PC-3 (cell line): ENCODE measurements around the gene MYO10. TPM values are rescaled to one million over a fixed set of nuclear protein-coding genes. Genes with fewer than 3 reads are reported as not detected.
A peak's percentile ranks its signal among the peaks of the same experiment; 100 is the strongest.

Experiments used
- ATAC-seq: fragments of 200-7000 bp; cut with Tn5 transposase; 2 replicates; pipeline ENCODE4 v1.9.1; 2020; ENCODE audit warnings: mild to moderate bottlenecking, moderate library complexity
- BruUV-seq: library from RNA; stranded (reverse); fragments of 400-500 nt; replicated peaks from 2 replicates; lab custom pipeline; 2021; lab: Mats Ljungman, UMichigan
- CTCF ChIA-PET: fragments of 300-600 bp; sonication (Branson Sonifier 250); formaldehyde crosslinking; loops from one replicate; lab custom pipeline; 2022; ENCODE audit warnings: antibody characterized with exemption; lab: Charles Lee
- POLR2A ChIA-PET: fragments of 300-600 bp; sonication (Branson Sonifier 250); formaldehyde crosslinking; loops from one replicate; lab custom pipeline; 2022; ENCODE audit warnings: antibody characterized with exemption; ENCODE audit not compliant: unreplicated experiment; lab: Charles Lee
- DNase-seq: peaks from one replicate; pipeline ENCODE4 v3.0.0-alpha.2; 2015
- H2AFZ ChIP-seq: fragments of 300-600 bp; sonication (generic); 2 replicates; pipeline ENCODE4 v1.6.0; 2016; ENCODE audit warnings: antibody characterized with exemption, low read length
- H3F3A ChIP-seq: fragments of 300-600 bp; sonication (generic); one replicate; pipeline ENCODE4 v1.6.0; 2017; ENCODE audit warnings: antibody characterized with exemption, low read length, control low read depth, mild to moderate bottlenecking; ENCODE audit not compliant: unreplicated experiment
- H3K27ac ChIP-seq: fragments of 300-600 bp; sonication (generic); 2 replicates; pipeline ENCODE4 v1.5.1; 2016; ENCODE audit warnings: mild to moderate bottlenecking, low read length
- H3K27me3 ChIP-seq: fragments of 300-600 bp; sonication (generic); 2 replicates; pipeline ENCODE4 v1.6.1; 2016; ENCODE audit warnings: low read length, mixed read lengths
- H3K36me3 ChIP-seq: fragments of 300-600 bp; sonication (generic); 2 replicates; pipeline ENCODE4 v1.6.1; 2016; ENCODE audit warnings: low read depth, mixed run types, low read length, mixed read lengths
- H3K4me1 ChIP-seq: fragments of 300-600 bp; sonication (generic); 2 replicates; pipeline ENCODE4 v1.5.1; 2016; ENCODE audit warnings: low read length; ENCODE audit not compliant: insufficient read depth
- H3K4me2 ChIP-seq: fragments of 300-600 bp; sonication (generic); 2 replicates; pipeline ENCODE4 v1.6.0; 2016; ENCODE audit warnings: low read length
- H3K4me3 ChIP-seq: fragments of 300-600 bp; sonication (generic); 2 replicates; pipeline ENCODE4 v1.5.1; 2016; ENCODE audit warnings: mild to moderate bottlenecking, low read length, mixed read lengths
- H3K79me2 ChIP-seq: fragments of 300-600 bp; sonication (generic); 2 replicates; pipeline ENCODE4 v1.6.1; 2017; ENCODE audit warnings: low read length, mixed read lengths
- H3K9ac ChIP-seq: fragments of 300-600 bp; sonication (generic); 2 replicates; pipeline ENCODE4 v1.6.0; 2016; ENCODE audit warnings: mild to moderate bottlenecking, low read length
- H3K9me2 ChIP-seq: fragments of 300-600 bp; sonication (generic); replicated peaks from 2 replicates; pipeline ENCODE4 v1.6.1; 2016; ENCODE audit warnings: mixed run types, low read length, mixed read lengths
- H3K9me3 ChIP-seq: fragments of 300-600 bp; sonication (generic); 2 replicates; pipeline ENCODE4 v1.6.1; 2016; ENCODE audit warnings: low read length, mixed read lengths
- H4K20me1 ChIP-seq: fragments of 300-600 bp; sonication (generic); 2 replicates; pipeline ENCODE4 v1.6.1; 2016; ENCODE audit warnings: low read length, mixed read lengths
- EZH2 ChIP-seq: fragments of 300-600 bp; sonication (generic); IDR thresholded peaks from one replicate; pipeline ENCODE4 v1.6.1; 2017; ENCODE audit warnings: antibody characterized with exemption, mild to moderate bottlenecking, low read length; ENCODE audit not compliant: unreplicated experiment
- EZH2phosphoT487 ChIP-seq: fragments of 300-600 bp; sonication (generic); IDR thresholded peaks from 2 replicates; pipeline ENCODE4 v1.6.1; 2018; ENCODE audit warnings: mild to moderate bottlenecking, antibody characterized with exemption, low read length, borderline replicate concordance
- intact Hi-C: fragments of 100-400 bp; cut with micrococcal nuclease; formaldehyde crosslinking; loops from 2 replicates; pipeline ENCODE4 v1.9.0; 2023
- total RNA-seq: library from RNA; depleted of rRNA; stranded (reverse); fragments of >200 nt; gene quantifications from 2 replicates; pipeline ENCODE4 v1.2.3, GENCODE V29; 2014
- TF ChIP-seq, protein P1 (sequence below): fragments of 300-600 bp; sonication (generic); conservative IDR thresholded peaks from 2 replicates; pipeline ENCODE4 v1.5.1; 2017; ENCODE audit warnings: antibody characterized with exemption, low read depth, mild to moderate bottlenecking, low read length

MYO10 gene
- total RNA-seq, 1 experiment from 2014 or later: 52.3 TPM

- H3K4me2 ChIP-seq: no peak overlapping the region
- peaks cover 58% of the 10 kb centered on the region for H3K36me3 ChIP-seq
- H3K4me3 ChIP-seq: no peak overlapping the region
- no peaks in the 10 kb centered on the region for H3K9me3 ChIP-seq
- no peaks in the 10 kb centered on the region for H3K4me1 ChIP-seq
- CTCF ChIA-PET: no interaction called here
- intact Hi-C loops: loop anchor here (1.0 kb wide), 2 partner anchors 115 to 178 kb away; no protein-coding TSS in a partner anchor
- peak; percentile 50 for DNase-seq
- no peaks in the 10 kb centered on the region for H4K20me1 ChIP-seq
- no TSS peak for BruUV-seq
- H3K27ac ChIP-seq: no peak overlapping the region
- no peak for ATAC-seq
- POLR2A ChIA-PET: no interaction called here
- H3K9ac ChIP-seq: no peak overlapping the region
- H2AFZ ChIP-seq: no peak overlapping the region
- TF ChIP-seq EZH2: no peak
- TF ChIP-seq, protein P1, sequence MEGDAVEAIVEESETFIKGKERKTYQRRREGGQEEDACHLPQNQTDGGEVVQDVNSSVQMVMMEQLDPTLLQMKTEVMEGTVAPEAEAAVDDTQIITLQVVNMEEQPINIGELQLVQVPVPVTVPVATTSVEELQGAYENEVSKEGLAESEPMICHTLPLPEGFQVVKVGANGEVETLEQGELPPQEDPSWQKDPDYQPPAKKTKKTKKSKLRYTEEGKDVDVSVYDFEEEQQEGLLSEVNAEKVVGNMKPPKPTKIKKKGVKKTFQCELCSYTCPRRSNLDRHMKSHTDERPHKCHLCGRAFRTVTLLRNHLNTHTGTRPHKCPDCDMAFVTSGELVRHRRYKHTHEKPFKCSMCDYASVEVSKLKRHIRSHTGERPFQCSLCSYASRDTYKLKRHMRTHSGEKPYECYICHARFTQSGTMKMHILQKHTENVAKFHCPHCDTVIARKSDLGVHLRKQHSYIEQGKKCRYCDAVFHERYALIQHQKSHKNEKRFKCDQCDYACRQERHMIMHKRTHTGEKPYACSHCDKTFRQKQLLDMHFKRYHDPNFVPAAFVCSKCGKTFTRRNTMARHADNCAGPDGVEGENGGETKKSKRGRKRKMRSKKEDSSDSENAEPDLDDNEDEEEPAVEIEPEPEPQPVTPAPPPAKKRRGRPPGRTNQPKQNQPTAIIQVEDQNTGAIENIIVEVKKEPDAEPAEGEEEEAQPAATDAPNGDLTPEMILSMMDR: peak; percentile 84
- H3K27me3 ChIP-seq: no peaks in the 10 kb centered on the region
- H3K9me2 ChIP-seq: no peaks in the 10 kb centered on the region
- H3F3A ChIP-seq: no peaks in the 10 kb centered on the region
- H3K79me2 ChIP-seq: no peaks in the 10 kb centered on the region
Observed at GRCh38 chr5:16666883-16667398, 269.1 kb downstream of the MYO10 start.

DNA sequence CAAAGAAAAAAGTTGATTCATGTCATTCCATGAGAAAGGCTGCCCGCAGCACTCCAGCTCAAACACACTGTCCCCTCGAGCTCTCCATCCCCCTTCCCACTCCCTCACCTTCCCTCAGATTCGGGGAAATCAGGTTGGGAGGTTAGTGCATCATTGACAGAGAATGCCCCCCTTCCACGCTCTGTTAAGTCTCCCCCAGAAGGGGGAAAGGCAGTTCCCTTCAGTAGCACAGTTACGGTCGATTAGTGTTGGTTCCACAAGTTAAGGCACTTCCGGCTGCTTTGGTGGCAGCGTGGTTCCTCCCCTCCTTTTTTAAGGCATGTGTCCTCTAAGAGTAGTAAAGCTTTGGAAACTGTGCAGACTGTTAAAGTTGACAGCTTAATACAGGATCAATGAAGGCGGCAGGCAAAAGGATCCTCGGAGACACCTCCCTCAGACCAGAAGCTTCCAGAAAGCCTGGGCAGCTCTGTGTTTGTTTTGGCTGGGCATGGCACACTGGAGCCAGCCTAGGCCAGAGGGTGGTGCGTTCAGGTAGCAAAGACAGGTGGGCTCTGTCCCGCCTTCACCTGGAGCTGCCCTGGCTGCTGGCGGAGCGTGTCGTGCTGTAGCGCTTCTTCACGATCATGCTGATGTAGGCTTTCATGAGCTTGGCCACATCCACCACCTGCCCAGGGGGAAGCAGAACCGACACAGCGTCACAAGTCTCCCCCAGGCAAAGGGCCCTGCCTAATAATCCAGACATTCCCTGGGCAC, 269.8 kb downstream of the MYO10 start:
- no peaks in the 10 kb centered on the region for H3K9me3 ChIP-seq
- no peak overlapping the region for H3K9ac ChIP-seq
- no peaks in the 10 kb centered on the region for H3K27me3 ChIP-seq
- no peaks in the 10 kb centered on the region for H3K79me2 ChIP-seq
- DNase-seq (no peak), ATAC-seq (no peak)
- intact Hi-C loops: loop anchor here (1.0 kb wide), 2 partner anchors 114 to 177 kb away; no protein-coding TSS in a partner anchor
- H4K20me1 ChIP-seq: no peaks in the 10 kb centered on the region
- no peak overlapping the region for H3K4me2 ChIP-seq
- no peaks in the 10 kb centered on the region for H3F3A ChIP-seq
- peaks cover 52% of the 10 kb centered on the region for H3K36me3 ChIP-seq
- no peak overlapping the region for H3K27ac ChIP-seq
- H3K9me2 ChIP-seq: no peaks in the 10 kb centered on the region
- POLR2A ChIA-PET: no interaction called here
- H2AFZ ChIP-seq: no peak overlapping the region
- CTCF ChIA-PET: no interaction called here
- H3K4me1 ChIP-seq: no peaks in the 10 kb centered on the region
- TF ChIP-seq EZH2phosphoT487: no peak
- TF ChIP-seq, protein P1: no peak
- no peak for TF ChIP-seq EZH2
- BruUV-seq: no TSS peak
- H3K4me3 ChIP-seq: no peak overlapping the region

DNA sequence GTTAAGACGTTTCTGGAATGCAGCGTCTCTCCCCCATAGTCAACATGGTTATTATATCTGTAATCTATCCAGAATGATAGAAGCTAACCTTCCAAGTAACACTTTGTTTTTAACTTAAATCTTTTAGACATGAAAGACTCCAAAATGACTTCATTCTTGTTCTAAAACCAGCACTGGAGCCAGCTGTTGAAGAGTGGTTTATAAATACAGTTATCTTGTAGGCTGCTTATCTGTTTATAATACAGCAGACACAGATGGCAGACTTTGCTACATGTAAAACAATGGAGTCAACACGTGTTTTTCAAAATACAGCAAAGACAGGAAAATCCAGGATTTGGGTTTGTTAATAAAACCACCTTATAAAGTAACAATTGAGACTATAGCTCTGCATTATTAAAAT, 270.5 kb downstream of the MYO10 start:
- CTCF ChIA-PET: no interaction called here
- TF ChIP-seq, protein P1: no peak
- TF ChIP-seq EZH2 (no peak), EZH2phosphoT487 (no peak)

More for the DNA sequence above, 270.5 kb downstream of the MYO10 start:
- Histone ChIP-seq H3K79me2 (no peaks in the 10 kb centered on the region), H3K9me3 (no peaks in the 10 kb centered on the region), H4K20me1 (no peaks in the 10 kb centered on the region), H3F3A (no peaks in the 10 kb centered on the region), H3K9ac (no peak overlapping the region), H3K4me1 (no peaks in the 10 kb centered on the region), H3K9me2 (no peaks in the 10 kb centered on the region), H3K4me2 (no peak overlapping the region), H3K27ac (no peak overlapping the region), H2AFZ (no peak overlapping the region), H3K36me3 (peaks cover 46% of the 10 kb centered on the region), H3K27me3 (no peaks in the 10 kb centered on the region), H3K4me3 (no peak overlapping the region)
- DNase-seq (no peak), ATAC-seq (no peak)
- TSS peak; percentile 59 for BruUV-seq
- intact Hi-C loops: no loop called here
- POLR2A ChIA-PET: no interaction called here
